Type B pancreatic cell (in vitro differentiated cells): ENCODE data around the gene MDM2. TPM values are rescaled to one million over a fixed set of nuclear protein-coding genes. Genes with fewer than 3 reads are reported as not detected.

Source experiments
- DNase-seq: peaks from one replicate; pipeline ENCODE4 v3.0.0; 2021; ENCODE audit warnings: mixed read lengths; ENCODE audit not compliant: unreplicated experiment; ENCODE audit errors: extremely low spot score
- H3K27ac Mint-ChIP-seq: 2 replicates; pipeline ENCODE4 v1.8.0; 2021; ENCODE audit warnings: mild to moderate bottlenecking, mixed read lengths
- H3K27me3 Mint-ChIP-seq: 2 replicates; pipeline ENCODE4 v1.8.0; 2021; ENCODE audit warnings: mixed read lengths
- H3K36me3 Mint-ChIP-seq: 2 replicates; pipeline ENCODE4 v1.8.0; 2021; ENCODE audit warnings: mixed read lengths
- H3K4me1 Mint-ChIP-seq: one replicate; pipeline ENCODE4 v1.8.0; 2021; ENCODE audit warnings: mixed read lengths; ENCODE audit not compliant: unreplicated experiment
- H3K4me3 Mint-ChIP-seq: 2 replicates; pipeline ENCODE4 v1.8.0; 2021; ENCODE audit warnings: mild to moderate bottlenecking, mixed read lengths
- H3K9me3 Mint-ChIP-seq: 2 replicates; pipeline ENCODE4 v1.8.0; 2021; ENCODE audit warnings: mixed read lengths
- CTCF ChIP-seq: fragments of 200-600 bp; sonication (generic); conservative IDR thresholded peaks from 2 replicates; pipeline ENCODE4 v1.5.0; 2021; ENCODE audit warnings: antibody characterized with exemption, mild to moderate bottlenecking
- total RNA-seq: library from RNA; stranded (reverse); gene quantifications from 2 replicates; pipeline ENCODE4 v1.2.1, GENCODE V29; 2021; ENCODE audit warnings: low replicate concordance

The MDM2 gene
- total RNA-seq, 1 donor from 2014 or later = 162 TPM

- peaks cover 43% of the 10 kb centered on the region for H3K36me3 Mint-ChIP-seq
Observed at GRCh38 chr12:68762691-68763090, 45.3 kb upstream of the MDM2 start.

GRCh38 chr12:68765696-68766095 lies 42.3 kb upstream of the MDM2 start:
- no peak for TF ChIP-seq CTCF
- no peak overlapping the region for H3K27ac Mint-ChIP-seq
- DNase-seq = no peak
- no peak overlapping the region for H3K4me3 Mint-ChIP-seq
- no peaks in the 10 kb centered on the region for H3K27me3 Mint-ChIP-seq
- no peaks in the 10 kb centered on the region for H3K9me3 Mint-ChIP-seq
- H3K36me3 Mint-ChIP-seq = peaks cover 37% of the 10 kb centered on the region
- no peaks in the 10 kb centered on the region for H3K4me1 Mint-ChIP-seq

More at GRCh38 chr12:68762691-68763090, 45.3 kb upstream of the MDM2 start:
- no peak overlapping the region for H3K4me3 Mint-ChIP-seq
- H3K4me1 Mint-ChIP-seq = no peaks in the 10 kb centered on the region
- no peak for TF ChIP-seq CTCF
- no peaks in the 10 kb centered on the region for H3K9me3 Mint-ChIP-seq
- H3K27me3 Mint-ChIP-seq = no peaks in the 10 kb centered on the region
- peak overlapping the region; percentile 0 for H3K27ac Mint-ChIP-seq
- no peak for DNase-seq

GRCh38 chr12:68766646-68767045 lies 41.3 kb upstream of the MDM2 start:
- DNase-seq = no peak
- H3K9me3 Mint-ChIP-seq = no peaks in the 10 kb centered on the region
- no peaks in the 10 kb centered on the region for H3K4me1 Mint-ChIP-seq
- no peak overlapping the region for H3K4me3 Mint-ChIP-seq
- H3K27ac Mint-ChIP-seq = no peak overlapping the region
- TF ChIP-seq CTCF = no peak
- H3K27me3 Mint-ChIP-seq = no peaks in the 10 kb centered on the region
- H3K36me3 Mint-ChIP-seq = peaks cover 32% of the 10 kb centered on the region

GRCh38 chr12:68767191-68767590 lies 40.8 kb upstream of the MDM2 start:
- no peak for TF ChIP-seq CTCF
- H3K27ac Mint-ChIP-seq = no peak overlapping the region
- no peaks in the 10 kb centered on the region for H3K27me3 Mint-ChIP-seq
- no peaks in the 10 kb centered on the region for H3K9me3 Mint-ChIP-seq
- no peaks in the 10 kb centered on the region for H3K4me1 Mint-ChIP-seq
- peaks cover 26% of the 10 kb centered on the region for H3K36me3 Mint-ChIP-seq
- no peak overlapping the region for H3K4me3 Mint-ChIP-seq
- DNase-seq = no peak

GRCh38 chr12:68768431-68768939 lies 39.5 kb upstream of the MDM2 start:
- TF ChIP-seq CTCF = no peak
- Mint-ChIP-seq H3K27me3 (no peaks in the 10 kb centered on the region), H3K4me1 (no peaks in the 10 kb centered on the region), H3K36me3 (peaks cover 19% of the 10 kb centered on the region), H3K27ac (no peak overlapping the region), H3K4me3 (no peak overlapping the region), H3K9me3 (no peaks in the 10 kb centered on the region)
- no peak for DNase-seq

- no peaks in the 10 kb centered on the region for H3K4me1 Mint-ChIP-seq
- TF ChIP-seq CTCF = no peak
- H3K36me3 Mint-ChIP-seq = peaks cover 9% of the 10 kb centered on the region
- no peak overlapping the region for H3K4me3 Mint-ChIP-seq
- no peak overlapping the region for H3K27ac Mint-ChIP-seq
- no peak for DNase-seq
- no peaks in the 10 kb centered on the region for H3K9me3 Mint-ChIP-seq
- H3K27me3 Mint-ChIP-seq = no peaks in the 10 kb centered on the region
Observed at GRCh38 chr12:68769941-68770340, 38.0 kb upstream of the MDM2 start.
